Spleen (tissue), 11 donors: Measurements from ENCODE around the gene VPS8. TPM values are rescaled to one million over a fixed set of nuclear protein-coding genes. Genes with fewer than 3 reads are reported as not detected.

ENCODE experiments used
- DNase-seq: peaks from one replicate; pipeline ENCODE4 v3.0.0-alpha.2; 2020
- H3K27ac ChIP-seq, 8 donors: fragments of 200-600 bp; sonication (generic) in 7 of 8; 1 replicate in 4 of 8; 2 replicates in 4 of 8; pipeline versions ENCODE4 v1.5.0 to v1.8.0; 2016 to 2021; ENCODE audit warnings: inconsistent platforms in 4 of 8, mild to moderate bottlenecking in 4 of 8, moderate library complexity in 1 of 8
- H3K27me3 ChIP-seq, 7 donors: fragments of 200-600 bp; sonication (generic) in 6 of 7; replicated peaks in 1 of 7; 1 replicate in 4 of 7; 2 replicates in 3 of 7; pipeline versions ENCODE4 v1.5.0 to v1.8.0; 2016 to 2021; ENCODE audit warnings: inconsistent platforms in 3 of 7, mild to moderate bottlenecking in 1 of 7
- H3K36me3 ChIP-seq, 6 donors: fragments of 200-600 bp; sonication (generic) in 5 of 6; 1 replicate in 4 of 6; 2 replicates in 2 of 6; pipeline versions ENCODE4 v1.5.0 to v1.8.0; 2016 to 2021; ENCODE audit warnings: inconsistent platforms in 2 of 6
- H3K4me1 ChIP-seq, 6 donors: fragments of 200-600 bp; sonication (generic) in 5 of 6; 1 replicate in 3 of 6; 2 replicates in 3 of 6; pipeline versions ENCODE4 v1.5.0 to v1.8.0; 2016 to 2021; ENCODE audit warnings: inconsistent platforms in 3 of 6
- H3K4me3 ChIP-seq, 8 donors: fragments of 200-600 bp; sonication (generic) in 7 of 8; 1 replicate in 4 of 8; 2 replicates in 4 of 8; pipeline versions ENCODE4 v1.5.0 to v1.8.0; 2016 to 2021; ENCODE audit warnings: inconsistent platforms in 4 of 8, mild to moderate bottlenecking in 4 of 8, moderate library complexity in 2 of 8
- H3K9me3 ChIP-seq, 8 donors: fragments of 200-600 bp; sonication (generic) in 7 of 8; 1 replicate in 4 of 8; 2 replicates in 4 of 8; pipeline versions ENCODE4 v1.5.0 to v1.8.0; 2016 to 2021; ENCODE audit warnings: inconsistent platforms in 4 of 8
- CTCF ChIP-seq, 11 experiments: fragments of 200-600 bp in 7 of 11; fragments of 450-650 bp in 4 of 11; sonication (generic) in 4 of 11; IDR thresholded peaks in 8 of 11; conservative IDR thresholded peaks in 3 of 11; 1 replicate in 7 of 11; 2 replicates in 4 of 11; pipeline versions ENCODE4 v1.4.0 to v1.8.0; 2016 to 2021; ENCODE audit warnings: antibody characterized with exemption in 11 of 11, inconsistent platforms in 4 of 11, mild to moderate bottlenecking in 1 of 11
- POLR2A ChIP-seq, 3 donors: fragments of 450-650 bp; IDR thresholded peaks; one replicate each; pipeline ENCODE4 v1.5.1; 2017; ENCODE audit warnings: antibody characterized with exemption in 3 of 3, mild to moderate bottlenecking in 1 of 3
- POLR2AphosphoS5 ChIP-seq, 3 donors: sonication (generic); formaldehyde crosslinking; IDR thresholded peaks; one replicate each; pipeline ENCODE4 v1.5.1; 2017; ENCODE audit warnings: antibody characterized with exemption in 3 of 3
- WGBS, 5 donors: extraction: QIAGEN DNeasy Blood & Tissue Kit in 3 of 5; methylation state at CpG; one replicate each; pipeline versions ENCODE4 v1.1.5 to v1.1.7; 2013 to 2018; 5-methylcytosine and 5-hydroxymethylcytosine counted together
- intact Hi-C: fragments of 100-400 bp; cut with DNase I; formaldehyde crosslinking; loops from one replicate; pipeline ENCODE4 v1.15.0; 2023; ENCODE audit warnings: low total_unique reads
- polyA plus RNA-seq, 3 donors: library from polyadenylated mRNA; stranded (reverse); fragments of 200-250 nt; gene quantifications; one replicate each; pipeline ENCODE4 v1.2.1, GENCODE V29; 2013
- total RNA-seq, 7 donors: library from RNA; depleted of rRNA in 3 of 7; stranded (reverse); fragments of >200 nt in 3 of 7; fragmentation: NEBNext Ultra II Directional in 4 of 7; extraction: Animal tissue kit (Norgen Biotek cat#: 25700) in 4 of 7; gene quantifications; one replicate each; pipeline versions ENCODE4 v1.1.0 to v1.2.1, GENCODE V29; 2016 to 2021
- donor health status: healthy with polysubstance abuse.
- donor health status: DM: no; HTN: no; CAD: no; lungs with moderate emphysema.
- donor health status: DM: no; HTN: no; CAD: no.
- donor health status: Bipolar disorder and iron deficiency.
- donor health status: healthy.
- donor health status: DM: no; HTN: no; CAD: no.
- donor health status: DM: yes; HTN: yes; CAD: no.

The VPS8 gene
- total and polyA plus RNA-seq, 10 donors, result 9.1 to 169 (median 97.5) TPM

- peaks cover 13 to 89% (median 61%) of the 10 kb centered on the region in 6 donors for H3K36me3 ChIP-seq
- H3K27ac ChIP-seq, result no peak overlapping the region
- no peaks in the 10 kb centered on the region for H3K4me1 ChIP-seq
- H3K4me3 ChIP-seq, result no peak overlapping the region
- TF ChIP-seq POLR2AphosphoS5 (IDR thresholded peaks at IDR 0.05), result no peak
- no peak for TF ChIP-seq CTCF (IDR thresholded peaks at IDR 0.05 in 8 of 11, conservative IDR thresholded peaks at IDR 0.05 in 3 of 11)
- TF ChIP-seq POLR2A (IDR thresholded peaks at IDR 0.05), result no peak
- 89 to 97% (median 93%) methylated on average over 6 of the region's 6 CpGs for WGBS, 5 donors
- no peaks in the 10 kb centered on the region for H3K27me3 ChIP-seq
- peaks cover 0 to 46% (median 26%) of the 10 kb centered on the region in 8 donors for H3K9me3 ChIP-seq
- no peak for DNase-seq
- intact Hi-C loops, result no loop called here
These were observed 240.7 kb downstream of the VPS8 start for GRCh38 chr3:185052631-185053030.

GRCh38 chr3:185056908-185057307 is 244.9 kb downstream of the VPS8 start:
- WGBS, 5 donors, result 89 to 100% (median 94%) methylated on average over 2 of the region's 2 CpGs

GRCh38 chr3:185057829-185058228 is 245.9 kb downstream of the VPS8 start:
- WGBS, 5 donors, result 91 to 100% (median 97%) methylated on average over 1 of the region's 1 CpG
- TF ChIP-seq CTCF (IDR thresholded peaks at IDR 0.05 in 8 of 11, conservative IDR thresholded peaks at IDR 0.05 in 3 of 11) (no peak), POLR2AphosphoS5 (IDR thresholded peaks at IDR 0.05) (no peak), POLR2A (IDR thresholded peaks at IDR 0.05) (no peak)
- DNase-seq, result no peak
- no peak overlapping the region for H3K27ac ChIP-seq
- H3K4me3 ChIP-seq, result no peak overlapping the region
- H3K9me3 ChIP-seq, result peaks cover 0 to 85% (median 50%) of the 10 kb centered on the region in 8 donors
- intact Hi-C loops, result no loop called here
- peaks cover 0 to 11% (median 0%) of the 10 kb centered on the region in 6 donors for H3K4me1 ChIP-seq
- H3K36me3 ChIP-seq, result peaks cover 5 to 37% (median 17%) of the 10 kb centered on the region in 6 donors
- no peaks in the 10 kb centered on the region for H3K27me3 ChIP-seq

More at GRCh38 chr3:185056908-185057307, 244.9 kb downstream of the VPS8 start:
- Histone ChIP-seq H3K36me3 (peaks cover 5 to 46% (median 26%) of the 10 kb centered on the region in 6 donors), H3K27ac (no peak overlapping the region), H3K9me3 (peaks cover 0 to 86% (median 50%) of the 10 kb centered on the region in 8 donors), H3K4me1 (peaks cover 0 to 11% (median 0%) of the 10 kb centered on the region in 6 donors), H3K27me3 (no peaks in the 10 kb centered on the region), H3K4me3 (no peak overlapping the region)
- intact Hi-C loops, result no loop called here
- TF ChIP-seq CTCF (IDR thresholded peaks at IDR 0.05 in 8 of 11, conservative IDR thresholded peaks at IDR 0.05 in 3 of 11), result no peak
- no peak for TF ChIP-seq POLR2A (IDR thresholded peaks at IDR 0.05)
- no peak for TF ChIP-seq POLR2AphosphoS5 (IDR thresholded peaks at IDR 0.05)
- DNase-seq, result no peak

GRCh38 chr3:185058796-185059195 is 246.8 kb downstream of the VPS8 start:
- Histone ChIP-seq H3K27me3 (no peaks in the 10 kb centered on the region), H3K27ac (no peak overlapping the region), H3K4me1 (peaks cover 0 to 11% (median 0%) of the 10 kb centered on the region in 6 donors), H3K36me3 (peaks cover 0 to 27% (median 7%) of the 10 kb centered on the region in 6 donors), H3K9me3 (peaks cover 0 to 75% (median 50%) of the 10 kb centered on the region in 8 donors), H3K4me3 (no peak overlapping the region)
- intact Hi-C loops, result no loop called here
- no peak for TF ChIP-seq POLR2A (IDR thresholded peaks at IDR 0.05)
- no peak for TF ChIP-seq POLR2AphosphoS5 (IDR thresholded peaks at IDR 0.05)
- TF ChIP-seq CTCF (IDR thresholded peaks at IDR 0.05 in 8 of 11, conservative IDR thresholded peaks at IDR 0.05 in 3 of 11), result no peak
- 49 to 67% (median 66%) methylated on average over 2 of the region's 2 CpGs for WGBS, 5 donors
- no peak for DNase-seq
